NT2/D1 (cell line): ENCODE measurements around the gene NDUFA8.

Experiments
- YY1 ChIP-seq: IDR thresholded peaks from 2 replicates; pipeline ENCODE4 v1.6.1; 2011; ENCODE audit not compliant: insufficient read length, insufficient read depth
- ZNF274 ChIP-seq: IDR thresholded peaks from 2 replicates; pipeline ENCODE4 v1.6.1; 2011; ENCODE audit warnings: mild to moderate bottlenecking, low read depth, low read length

DNA sequence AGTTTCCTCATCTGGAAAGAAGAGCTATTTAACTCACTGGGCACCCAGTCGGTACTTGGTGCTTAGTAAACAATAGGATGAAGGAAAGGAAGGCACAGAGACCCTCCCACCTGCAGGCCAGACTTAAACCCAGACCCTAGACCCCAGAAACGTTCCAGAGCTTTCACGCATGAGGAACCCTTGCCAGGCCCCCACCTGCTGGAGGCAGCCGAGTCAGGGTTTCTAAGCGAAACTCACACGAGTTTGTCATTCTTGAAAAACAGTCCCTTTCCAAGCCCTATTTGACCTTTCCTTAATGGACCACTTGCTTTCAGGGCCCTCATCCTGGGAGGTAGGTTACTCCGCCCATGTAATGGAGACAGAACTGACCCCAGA lies 30.6 kb downstream of the NDUFA8 start:
- TF ChIP-seq ZNF274, result no peak
- TF ChIP-seq YY1, result no peak
